PC-9 (cell line): ENCODE results near the gene SLC35D2. TPM values are rescaled to one million over a fixed set of nuclear protein-coding genes. Genes with fewer than 3 reads are reported as not detected.
A peak's percentile ranks its signal among the peaks of the same experiment; 100 is the strongest.

ENCODE experiments used
- BruUV-seq: library from RNA; stranded (reverse); fragments of 400-500 nt; replicated peaks from 2 replicates; lab custom pipeline; 2021; lab: Mats Ljungman, UMichigan
- CTCF ChIA-PET: fragments of 300-600 bp; sonication (Branson Sonifier 250); formaldehyde crosslinking; loops from one replicate; lab custom pipeline; 2022; ENCODE audit warnings: antibody characterized with exemption; lab: Charles Lee
- POLR2A ChIA-PET: fragments of 300-600 bp; sonication (Branson Sonifier 250); formaldehyde crosslinking; loops from one replicate; lab custom pipeline; 2022; ENCODE audit warnings: antibody characterized with exemption; ENCODE audit not compliant: unreplicated experiment; lab: Charles Lee
- DNase-seq, 2 experiments: peaks; one replicate each; pipeline versions ENCODE4 v3.0.0 to v3.0.0-alpha.2; 2015 to 2022; ENCODE audit warnings: mixed read lengths in 1 of 2
- H2AFZ ChIP-seq: fragments of 200-600 bp; sonication (generic); 2 replicates; pipeline ENCODE4 v1.8.1; 2017; ENCODE audit warnings: antibody characterized with exemption
- H3F3A ChIP-seq: fragments of 200-600 bp; sonication (generic); 2 replicates; pipeline ENCODE4 v1.8.1; 2017; ENCODE audit warnings: antibody characterized with exemption, mild to moderate bottlenecking, low read depth; ENCODE audit not compliant: insufficient read depth
- H3K27ac ChIP-seq: fragments of 200-600 bp; sonication (generic); 2 replicates; pipeline ENCODE4 v1.6.1; 2016; ENCODE audit warnings: mixed run types
- H3K27me3 ChIP-seq: fragments of 200-600 bp; sonication (generic); 2 replicates; pipeline ENCODE4 v1.6.1; 2016; ENCODE audit warnings: low read depth, mixed run types; ENCODE audit not compliant: insufficient read depth
- H3K36me3 ChIP-seq: fragments of 200-600 bp; sonication (generic); 2 replicates; pipeline ENCODE4 v1.6.1; 2016; ENCODE audit warnings: low read depth, mixed run types
- H3K4me1 ChIP-seq: fragments of 200-600 bp; sonication (generic); replicated peaks from 2 replicates; pipeline ENCODE4 v1.6.1; 2016; ENCODE audit warnings: mixed run types; ENCODE audit not compliant: insufficient read depth
- H3K4me2 ChIP-seq: fragments of 200-600 bp; sonication (generic); 2 replicates; pipeline ENCODE4 v1.6.1; 2017; ENCODE audit warnings: mixed run types
- H3K4me3 ChIP-seq: fragments of 200-600 bp; sonication (generic); 2 replicates; pipeline ENCODE4 v1.6.1; 2016; ENCODE audit warnings: mixed run types
- H3K79me2 ChIP-seq: fragments of 200-600 bp; sonication (generic); 2 replicates; pipeline ENCODE4 v1.6.1; 2017; ENCODE audit warnings: low read depth, mixed run types
- H3K9me2 ChIP-seq: fragments of 200-600 bp; sonication (generic); 2 replicates; pipeline ENCODE4 v1.8.1; 2017; ENCODE audit warnings: mild to moderate bottlenecking; ENCODE audit not compliant: insufficient read depth
- H3K9me3 ChIP-seq: fragments of 200-600 bp; sonication (generic); 2 replicates; pipeline ENCODE4 v1.8.1; 2016; ENCODE audit warnings: low read depth; ENCODE audit not compliant: insufficient read depth
- H4K20me1 ChIP-seq: fragments of 200-600 bp; sonication (generic); 2 replicates; pipeline ENCODE4 v1.8.1; 2017; ENCODE audit not compliant: insufficient read depth
- CTCF ChIP-seq: fragments of 200-600 bp; sonication (generic); conservative IDR thresholded peaks from 2 replicates; pipeline ENCODE4 v1.6.1; 2017; ENCODE audit warnings: mixed run types, antibody characterized with exemption, mild to moderate bottlenecking, moderate library complexity
- EZH2 ChIP-seq: fragments of 200-600 bp; sonication (generic); IDR thresholded peaks from 2 replicates; pipeline ENCODE4 v1.8.0; 2017; ENCODE audit warnings: antibody characterized with exemption, low read depth
- intact Hi-C: fragments of 100-400 bp; cut with micrococcal nuclease; formaldehyde crosslinking; loops from one replicate; pipeline ENCODE4 v1.10.0; 2022; ENCODE audit not compliant: unreplicated experiment
- total RNA-seq: library from RNA; stranded (reverse); gene quantifications from 2 replicates; pipeline ENCODE4 v1.2.3, GENCODE V29; 2021

SLC35D2 gene
- total RNA-seq, 1 experiment from 2014 or later: 27.6 TPM

GRCh38 chr9:96343515-96344360, 39.8 kb downstream of the SLC35D2 start:
- no peaks in the 10 kb centered on the region for H3K9me3 ChIP-seq
- H3K9me2 ChIP-seq: no peaks in the 10 kb centered on the region
- no peak for DNase-seq
- TF ChIP-seq EZH2 (no peak), CTCF (no peak)
- CTCF ChIA-PET: interaction anchor here (0.8 kb wide), 1 partner anchor 16 kb away, joined by 14 read pairs; no protein-coding TSS in a partner anchor
- no peaks in the 10 kb centered on the region for H3K79me2 ChIP-seq
- peak overlapping the region; percentile 45 for H3K4me2 ChIP-seq
- no peak overlapping the region for H3K4me3 ChIP-seq
- intact Hi-C loops: loop anchor here (5.0 kb wide), 1 partner anchor 34 kb away; no protein-coding TSS in a partner anchor
- H2AFZ ChIP-seq: no peak overlapping the region
- POLR2A ChIA-PET: interaction anchor here (0.6 to 0.7 kb wide), 2 partner anchors 29 to 1579 kb away, joined by 3 to 16 read pairs; partner anchors contain the start of gene TRMO
- H3K4me1 ChIP-seq: peaks cover 34% of the 10 kb centered on the region
- H3K27me3 ChIP-seq: no peaks in the 10 kb centered on the region
- no TSS peak for BruUV-seq
- no peaks in the 10 kb centered on the region for H4K20me1 ChIP-seq
- H3F3A ChIP-seq: peaks cover 44% of the 10 kb centered on the region
- H3K36me3 ChIP-seq: 0 out of 2 replicates have a peak, but pooled peaks cover 6% of the 10 kb centered on the region
- H3K27ac ChIP-seq: peak overlapping the region; percentile 23; the same call in 1 of the 2 replicates

GRCh38 chr9:96342571-96343245, 40.8 kb downstream of the SLC35D2 start:
- H3K4me3 ChIP-seq: no peak overlapping the region
- peaks cover 36% of the 10 kb centered on the region for H3K4me1 ChIP-seq
- intact Hi-C loops: loop anchor here (5.0 kb wide), 1 partner anchor 35 kb away; no protein-coding TSS in a partner anchor
- CTCF ChIA-PET: no interaction called here
- 0 out of 2 replicates have a peak, but pooled peaks cover 6% of the 10 kb centered on the region for H3K36me3 ChIP-seq
- H3K27ac ChIP-seq: no peak overlapping the region
- H3K9me2 ChIP-seq: no peaks in the 10 kb centered on the region
- H4K20me1 ChIP-seq: no peaks in the 10 kb centered on the region
- H3F3A ChIP-seq: peaks cover 46% of the 10 kb centered on the region
- POLR2A ChIA-PET: no interaction called here
- DNase-seq: no peak
- no peaks in the 10 kb centered on the region for H3K9me3 ChIP-seq
- H2AFZ ChIP-seq: no peak overlapping the region
- TF ChIP-seq CTCF: no peak
- no peak for TF ChIP-seq EZH2
- H3K4me2 ChIP-seq: no peak overlapping the region
- no TSS peak for BruUV-seq
- H3K79me2 ChIP-seq: no peaks in the 10 kb centered on the region
- H3K27me3 ChIP-seq: no peaks in the 10 kb centered on the region

- BruUV-seq: no TSS peak
- no peaks in the 10 kb centered on the region for H3K9me2 ChIP-seq
- no peak for DNase-seq
- 0 out of 2 replicates have a peak, but pooled peaks cover 6% of the 10 kb centered on the region for H3K36me3 ChIP-seq
- no peak overlapping the region for H3K4me2 ChIP-seq
- no peak overlapping the region for H2AFZ ChIP-seq
- no peak for TF ChIP-seq CTCF
- no peak for TF ChIP-seq EZH2
- ChIA-PET CTCF (no interaction called here), POLR2A (no interaction called here)
- H3K27ac ChIP-seq: peak overlapping the region; percentile 39
- H4K20me1 ChIP-seq: no peaks in the 10 kb centered on the region
- no peaks in the 10 kb centered on the region for H3K9me3 ChIP-seq
- H3K79me2 ChIP-seq: no peaks in the 10 kb centered on the region
- H3K4me1 ChIP-seq: peaks cover 36% of the 10 kb centered on the region
- intact Hi-C loops: loop anchor here (5.0 kb wide), 1 partner anchor 37 kb away; no protein-coding TSS in a partner anchor
- H3F3A ChIP-seq: peaks cover 42% of the 10 kb centered on the region
- no peak overlapping the region for H3K4me3 ChIP-seq
- no peaks in the 10 kb centered on the region for H3K27me3 ChIP-seq
These were observed 42.8 kb downstream of the SLC35D2 start for GRCh38 chr9:96340707-96341106.
